GF-D8 (cell line): Measurements from ENCODE around the gene AFDN.

Experiments
- DNase-seq: peaks from one replicate; lab custom pipeline; 2025; lab: John Stamatoyannopoulos, UW

The AFDN gene

DNA sequence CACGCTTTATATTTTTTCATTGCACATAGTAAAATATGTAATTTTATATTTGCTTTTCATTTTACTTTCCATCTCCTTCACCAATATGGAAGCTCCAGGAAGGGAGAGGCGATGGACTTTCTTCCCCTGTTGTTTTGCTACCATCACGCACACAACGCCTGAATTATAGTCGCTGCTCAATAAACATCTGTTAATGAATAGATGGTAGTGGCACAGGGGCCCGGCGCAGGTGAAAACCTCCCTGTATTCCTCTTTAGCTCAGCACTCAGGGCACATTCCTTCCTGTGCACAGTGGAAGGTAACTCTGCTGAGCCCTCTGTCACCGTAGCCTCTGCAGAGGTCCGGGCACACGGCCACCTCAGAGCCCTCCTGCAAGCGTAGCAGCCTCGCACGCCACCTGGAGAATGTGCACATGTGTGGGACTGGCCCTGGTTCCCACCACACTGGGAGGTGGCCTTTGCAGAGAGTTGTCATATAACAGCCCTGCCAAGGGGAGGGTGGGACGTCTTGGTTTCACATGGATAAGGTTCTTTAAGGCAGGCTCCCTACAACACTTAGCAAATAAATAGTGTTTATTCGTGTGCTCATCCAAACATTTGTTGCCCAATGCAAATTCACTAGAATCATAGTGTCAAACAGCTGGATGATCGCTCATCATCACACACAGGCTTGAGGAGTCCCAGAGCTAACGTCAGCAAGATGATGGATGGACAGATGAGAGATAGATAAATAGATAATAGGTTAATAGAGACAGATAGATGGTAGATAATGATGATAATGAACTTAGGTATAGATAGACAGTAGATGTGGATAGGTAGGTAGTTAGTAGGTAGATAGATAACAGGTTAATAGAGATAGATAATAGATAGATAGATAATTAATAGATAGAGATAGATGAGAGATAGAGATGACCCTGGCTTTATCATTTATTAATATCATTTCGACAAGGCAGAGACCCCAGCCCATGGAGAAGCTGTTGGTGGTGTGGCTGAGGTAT lies 32.3 kb upstream of the AFDN start:
- no peak for DNase-seq

DNA sequence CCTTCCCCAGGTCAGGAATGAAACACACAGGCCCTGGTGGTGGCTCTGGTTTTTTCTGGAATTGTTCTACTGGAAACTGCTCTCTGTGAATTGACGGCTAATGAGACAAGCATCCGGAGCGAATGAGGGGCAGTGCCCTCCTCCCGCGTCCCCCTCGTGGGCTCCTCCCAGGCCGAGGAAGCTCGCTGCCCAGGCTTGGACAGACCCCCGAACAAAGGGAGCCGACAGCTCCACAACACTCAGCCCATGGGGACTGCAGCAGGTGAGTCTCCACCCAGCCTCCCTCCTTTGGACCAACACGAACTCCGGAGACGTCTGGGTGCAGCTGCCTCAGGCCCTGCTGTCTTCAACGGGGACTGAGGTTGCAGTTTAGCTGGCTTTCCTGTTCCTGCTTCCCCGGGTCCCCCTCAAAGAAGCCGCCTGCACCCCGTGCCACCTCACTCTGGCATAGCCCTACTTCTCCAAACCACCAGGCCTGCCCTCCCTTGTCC lies 31.3 kb upstream of the AFDN start:
- DNase-seq = no peak

DNA sequence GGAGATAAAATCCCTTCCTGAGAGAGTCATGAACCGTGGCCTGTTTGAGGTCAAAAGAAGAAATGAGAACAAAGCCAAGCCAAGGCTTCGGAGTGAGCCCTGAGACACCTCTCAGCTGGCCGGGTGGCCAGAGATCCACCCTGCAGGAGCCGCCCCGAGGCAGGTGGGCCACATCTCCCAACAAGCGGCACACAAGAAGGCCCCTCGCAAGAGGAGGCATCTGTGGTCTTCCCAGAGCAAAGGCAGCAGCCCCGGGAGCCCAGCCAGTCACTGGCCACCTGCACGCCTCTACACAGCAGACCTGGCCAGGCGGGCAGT lies 30.9 kb upstream of the AFDN start:
- no peak for DNase-seq

GRCh38 chr6:167796192-167796981 lies 30.3 kb upstream of the AFDN start:
- DNase-seq = no peak

DNA sequence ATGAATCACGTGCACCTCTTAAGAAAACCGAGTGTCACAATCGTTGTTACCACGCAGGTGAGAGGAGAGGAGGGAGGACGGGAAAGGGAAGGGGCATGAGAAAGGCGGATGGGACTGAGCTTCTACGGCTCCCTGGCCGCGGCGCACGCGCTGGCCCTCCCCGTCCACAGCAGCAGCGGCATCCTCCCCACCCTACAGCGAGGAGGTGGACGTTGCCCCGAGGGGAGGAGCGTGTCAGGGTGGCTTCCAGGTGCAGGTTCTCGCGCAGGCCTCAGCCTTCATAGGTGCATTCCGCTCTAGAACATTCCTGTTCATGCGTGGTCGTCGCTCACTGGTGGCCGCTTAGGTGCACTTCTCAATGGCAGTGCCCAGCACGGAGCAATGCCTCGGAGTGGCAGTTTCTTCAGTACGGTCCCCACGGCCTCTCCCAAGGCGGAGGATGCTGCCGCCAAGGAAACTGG lies 29.7 kb upstream of the AFDN start:
- DNase-seq = no peak

GRCh38 chr6:167797476-167798265 lies 29.0 kb upstream of the AFDN start:
- DNase-seq = no peak

GRCh38 chr6:167798453-167798852 lies 28.3 kb upstream of the AFDN start:
- DNase-seq = no peak

DNA sequence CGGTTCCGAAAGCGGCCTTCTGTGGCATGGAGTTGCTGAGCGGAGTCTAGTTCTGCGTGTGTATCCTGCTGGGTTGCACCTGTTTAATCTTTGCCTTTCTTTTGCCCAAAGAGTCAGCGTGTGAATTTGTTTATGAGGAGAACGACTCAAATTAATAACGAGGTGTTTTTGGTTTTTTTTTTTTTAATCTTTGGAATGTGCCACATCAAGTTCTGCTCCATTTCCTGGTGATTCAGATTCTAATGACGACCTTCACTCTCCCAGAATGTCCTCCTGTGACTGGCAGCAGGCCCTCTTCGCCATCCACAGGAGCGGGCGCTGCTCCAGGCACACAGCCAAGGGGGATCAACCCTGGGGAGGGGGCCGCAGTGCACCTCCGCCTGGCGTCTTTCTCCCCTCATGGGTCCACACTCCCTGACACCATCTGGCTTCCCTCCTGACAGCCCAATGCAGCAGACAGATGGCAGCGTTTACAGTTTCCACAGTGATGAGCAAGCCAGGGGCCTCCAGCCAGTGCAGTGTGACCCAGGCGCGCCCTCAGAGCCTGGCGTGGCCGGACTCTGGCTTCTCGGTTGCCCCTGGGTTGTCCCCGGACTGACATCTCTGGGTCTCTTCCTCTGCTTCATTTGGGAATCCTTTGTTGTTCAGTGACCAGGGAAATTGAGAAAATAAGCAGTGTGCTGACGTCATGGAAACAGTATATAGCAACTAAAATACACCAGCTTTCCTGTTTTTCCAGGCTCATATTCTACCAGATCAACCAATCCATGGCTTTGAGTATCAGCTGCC lies 27.5 kb upstream of the AFDN start:
- DNase-seq = no peak

DNA sequence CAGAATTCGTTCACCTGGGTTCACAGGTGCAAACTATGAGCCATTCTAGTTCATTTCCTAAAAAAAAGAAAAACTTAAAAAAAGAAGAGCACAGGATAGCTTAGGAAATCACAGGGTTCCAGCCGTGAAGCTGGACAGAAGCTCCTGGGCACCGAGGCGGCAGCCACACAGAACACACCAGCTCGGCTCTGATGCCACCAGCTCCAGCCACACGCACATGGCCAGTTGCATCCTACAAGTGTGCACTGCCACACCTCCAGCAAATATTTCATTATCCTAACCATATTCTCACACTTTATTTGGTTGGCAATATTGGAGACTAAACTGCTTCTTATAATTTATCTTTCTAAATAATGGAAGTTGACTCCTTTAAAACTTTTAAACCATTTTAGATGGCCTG lies 26.2 kb upstream of the AFDN start:
- DNase-seq = no peak

DNA sequence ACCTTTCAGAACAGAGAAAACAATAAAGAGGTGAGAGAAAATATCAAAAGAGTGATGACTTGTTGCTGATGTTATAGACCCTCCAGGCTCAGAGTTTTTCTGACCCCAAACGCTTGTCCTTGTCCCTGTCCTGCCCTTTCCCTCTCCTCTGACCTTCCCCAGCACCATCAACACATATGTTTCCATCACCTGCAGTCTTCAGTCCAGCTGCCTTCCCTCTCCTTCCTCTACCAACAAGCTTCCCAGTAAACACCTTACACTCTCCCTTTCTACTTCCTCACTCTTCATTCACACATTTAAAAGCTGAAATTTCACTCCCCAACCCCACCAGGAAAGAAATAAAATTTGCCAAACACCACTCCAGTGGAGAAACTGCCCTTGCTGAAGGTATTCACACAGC lies 25.4 kb upstream of the AFDN start:
- no peak for DNase-seq

- no peak for DNase-seq
Measured at GRCh38 chr6:167802339-167802738, 24.4 kb upstream of the AFDN start.

GRCh38 chr6:167803816-167804215 lies 22.9 kb upstream of the AFDN start:
- DNase-seq = no peak

DNA sequence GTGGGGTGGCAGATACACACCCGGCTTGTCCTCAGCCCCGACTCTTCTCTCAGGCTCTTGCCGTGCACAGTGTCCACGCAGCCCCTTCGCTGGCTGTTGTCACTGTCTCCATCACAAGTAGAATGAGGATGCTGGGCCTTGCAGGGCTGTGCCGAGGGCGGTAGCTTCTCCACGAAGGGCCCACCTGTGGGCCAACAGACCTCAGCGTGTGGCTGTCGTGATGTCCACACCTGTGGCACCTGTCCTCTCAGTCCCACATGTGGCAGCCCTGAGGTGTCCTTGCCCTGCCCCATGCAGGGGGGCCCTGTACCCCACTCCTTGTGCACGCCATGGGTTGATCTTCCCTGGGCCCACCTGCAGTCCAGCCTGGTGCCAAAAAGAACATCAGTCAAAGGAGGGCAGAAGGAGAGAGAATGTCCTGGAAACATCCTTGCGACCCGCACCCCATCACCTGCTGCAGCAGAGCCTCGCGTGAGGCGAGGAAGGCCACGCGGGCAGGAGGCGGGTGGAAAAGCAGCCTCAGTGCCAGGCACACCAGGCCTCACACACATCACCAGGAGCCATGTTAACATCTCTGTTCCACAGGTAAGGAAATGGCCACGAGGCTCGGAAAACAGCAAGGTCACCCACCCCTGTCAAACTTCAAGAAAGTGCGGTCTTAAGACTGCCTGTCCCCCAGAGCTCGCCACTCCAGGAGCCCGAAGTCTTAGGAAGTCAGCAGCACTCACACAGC lies 22.3 kb upstream of the AFDN start:
- DNase-seq = no peak

GRCh38 chr6:167805349-167806060 lies 21.2 kb upstream of the AFDN start:
- DNase-seq = no peak

DNA sequence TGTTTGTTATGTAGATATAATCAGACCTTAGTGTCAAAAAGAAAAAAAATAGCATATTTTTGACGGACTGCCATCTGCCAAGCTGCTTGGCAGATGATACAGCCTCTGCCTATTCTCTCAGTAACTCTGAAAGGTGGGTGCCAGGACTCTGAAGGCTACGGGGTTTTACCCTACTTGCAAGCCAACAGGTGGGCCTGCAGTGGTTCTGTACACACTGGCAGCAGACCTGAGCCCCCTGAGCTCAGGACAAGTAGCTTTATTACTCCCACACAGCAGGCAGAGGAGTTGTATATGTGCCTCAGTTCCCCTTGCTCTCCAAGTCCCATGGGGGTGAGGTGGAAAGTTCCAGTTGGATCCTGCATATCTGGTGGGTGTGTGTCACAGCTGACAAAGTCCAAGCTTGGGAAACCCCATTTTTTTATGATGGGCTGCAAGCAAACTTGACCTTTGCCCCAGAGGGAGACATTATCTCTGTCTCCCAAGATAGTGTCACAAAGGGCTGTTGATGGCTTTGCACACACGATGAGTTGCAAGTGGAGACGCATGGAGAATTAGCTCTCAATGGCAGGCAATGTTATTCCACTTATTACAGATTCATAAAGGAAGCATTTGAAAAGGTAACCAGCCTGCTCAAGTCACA lies 20.5 kb upstream of the AFDN start:
- no peak for DNase-seq

- DNase-seq = no peak
Measured at GRCh38 chr6:167807200-167807599, 19.5 kb upstream of the AFDN start.

GRCh38 chr6:167807756-167808155 lies 19.0 kb upstream of the AFDN start:
- no peak for DNase-seq

DNA sequence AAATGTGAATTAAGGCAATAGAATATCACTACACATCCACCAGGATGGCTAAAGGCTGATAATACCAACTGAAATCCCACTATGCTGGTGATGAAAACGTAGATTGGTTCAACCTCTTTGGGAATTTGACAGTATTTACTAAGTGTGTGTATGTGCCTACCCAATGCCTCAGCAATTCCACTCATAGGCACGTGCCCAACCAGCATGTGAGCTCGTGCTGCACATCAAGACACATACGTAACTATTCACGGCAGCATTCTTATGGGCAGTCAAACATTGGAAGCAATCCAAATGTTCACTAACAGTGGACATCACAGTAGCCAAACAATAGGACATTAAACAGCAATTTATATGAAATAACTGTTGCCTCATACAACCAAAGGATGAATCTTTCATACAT lies 15.7 kb upstream of the AFDN start:
- DNase-seq = no peak

DNA sequence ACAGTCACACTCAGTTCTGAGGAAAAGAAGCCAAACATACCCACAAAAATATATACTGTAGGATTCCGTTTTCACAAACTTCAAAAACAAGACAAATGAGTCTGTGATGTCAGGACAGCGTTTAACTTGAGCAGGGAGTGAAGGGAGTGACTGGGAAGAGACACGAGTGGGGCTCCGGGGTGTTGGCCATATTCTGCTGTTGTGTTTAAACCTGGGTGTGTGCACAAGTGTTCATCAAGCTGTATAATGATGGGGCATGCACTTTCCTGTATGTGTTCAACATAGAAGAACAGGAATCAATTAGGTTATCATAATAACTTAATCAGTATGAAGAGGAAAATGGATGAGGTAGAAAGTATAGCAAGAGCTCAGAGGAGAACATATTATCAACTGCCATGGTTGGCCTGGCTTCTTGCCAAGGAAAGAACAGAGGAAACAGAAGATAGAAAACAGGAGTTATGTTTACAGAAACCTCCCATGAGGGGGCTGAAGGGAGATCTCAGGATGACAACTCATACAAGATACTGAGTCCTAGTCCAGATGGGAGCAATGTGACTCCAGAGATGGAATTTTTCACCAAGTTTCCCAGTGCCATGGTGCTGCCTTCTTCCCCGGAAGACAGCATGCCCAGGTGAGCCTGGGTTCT lies 15.1 kb upstream of the AFDN start:
- DNase-seq = no peak
